ENCODE results near the gene PLEKHA1. TPM values are rescaled to one million over a fixed set of nuclear protein-coding genes. Genes with fewer than 3 reads are reported as not detected.

PLEKHA1 gene
- total and polyA plus RNA-seq, 2 experiments from 2014 or later = 25.8 to 36.6 TPM

- no peak overlapping the region for H3K27ac Mint-ChIP-seq
- H3K27me3 Mint-ChIP-seq (ENCODE audit: insufficient read depth, low read depth, poor library complexity) = peaks cover 2% of the 10 kb centered on the region
- H3K4me1 Mint-ChIP-seq = peaks cover 10% of the 10 kb centered on the region; the same call in 2 of the 3 replicates
- Histone ChIP-seq H3K79me2 (replicated peaks; ENCODE audit: insufficient read depth) (no peaks in the 10 kb centered on the region), H3K4me3 (no peak overlapping the region), H3F3A (replicated peaks; ENCODE audit: low read depth) (no peaks in the 10 kb centered on the region), H3K9me2 (ENCODE audit: insufficient read depth) (no peaks in the 10 kb centered on the region), H4K20me1 (replicated peaks; ENCODE audit: insufficient read depth) (0 out of 2 replicates have a peak, but pooled peaks cover 5% of the 10 kb centered on the region), H3K4me1 (ENCODE audit: insufficient read depth) (peaks cover 12% of the 10 kb centered on the region), H3K27ac (ENCODE audit: low read depth) (no peak overlapping the region), H2AFZ (no peak overlapping the region), H3K4me2 (no peak overlapping the region), H3K36me3 (ENCODE audit: insufficient read depth) (no peaks in the 10 kb centered on the region), H3K27me3 (ENCODE audit: insufficient read depth) (no peaks in the 10 kb centered on the region)
- no peaks in the 10 kb centered on the region for H3K9me3 Mint-ChIP-seq
- H3K36me3 Mint-ChIP-seq (ENCODE audit: low read depth) = peaks cover 6% of the 10 kb centered on the region; the same call in 2 of the 3 replicates
- H3K4me3 Mint-ChIP-seq = no peak overlapping the region
- no peak for ATAC-seq
- no peak for TF ChIP-seq CTCF (conservative IDR thresholded peaks at IDR 0.05; ENCODE audit: low read depth in 2 of 2)
- no peak for TF ChIP-seq ETS1 (IDR thresholded peaks at IDR 0.05)
- TF ChIP-seq EZH2 (IDR thresholded peaks at IDR 0.05; ENCODE audit: low read depth, unreplicated experiment) = no peak
- TF ChIP-seq REST (IDR thresholded peaks at IDR 0.05; ENCODE audit: unreplicated experiment) = no peak
- no peak for TF ChIP-seq EZH2phosphoT487 (IDR thresholded peaks at IDR 0.05; ENCODE audit: unreplicated experiment)
- TF ChIP-seq ZNF114 (CRISPR knock-in tag; IDR thresholded peaks at IDR 0.05) = no peak
- no peak for TF ChIP-seq JUNB (IDR thresholded peaks at IDR 0.05; ENCODE audit: unreplicated experiment)
- TF ChIP-seq ZNF331 (CRISPR knock-in tag; IDR thresholded peaks at IDR 0.05; ENCODE audit: low read depth) = no peak
- TF ChIP-seq CREB1 (CRISPR knock-in tag; IDR thresholded peaks at IDR 0.05; ENCODE audit: low read depth) = no peak
- TF ChIP-seq STAT1 (IDR thresholded peaks at IDR 0.05; ENCODE audit: unreplicated experiment) = no peak
- no peak for TF ChIP-seq ZNF462 (CRISPR knock-in tag; IDR thresholded peaks at IDR 0.05)
- TF ChIP-seq NANOG (IDR thresholded peaks at IDR 0.05; ENCODE audit: borderline replicate concordance) = no peak
- TF ChIP-seq POLR2AphosphoS5 (IDR thresholded peaks at IDR 0.05; ENCODE audit: low read depth) = no peak
- DNase-seq (ENCODE audit: low spot score) = no peak
Measured at GRCh38 chr10:122421742-122422141, 47.2 kb downstream of the PLEKHA1 start.
